Thyroid gland (tissue), 4 donors: ENCODE measurements around the gene MTRF1L.

Experiments used
- CTCF ChIP-seq, 6 experiments: fragments of 200-600 bp in 3 of 6; fragments of 450-650 bp in 3 of 6; sonication (generic) in 3 of 6; IDR thresholded peaks; one replicate each; pipeline ENCODE4 v1.5.1; 2016 to 2019; ENCODE audit warnings: antibody characterized with exemption in 6 of 6, mild to moderate bottlenecking in 2 of 6, inconsistent platforms in 1 of 6, moderate library complexity in 1 of 6
- POLR2A ChIP-seq, 2 donors: fragments of 450-650 bp; IDR thresholded peaks; one replicate each; pipeline ENCODE4 v1.6.1; 2017; ENCODE audit warnings: antibody characterized with exemption in 2 of 2, mild to moderate bottlenecking in 2 of 2, moderate library complexity in 1 of 2

- TF ChIP-seq CTCF (IDR thresholded peaks at IDR 0.05), result no peak
- no peak for TF ChIP-seq POLR2A (IDR thresholded peaks at IDR 0.05)
Observed at GRCh38 chr6:152982904-152983636, 19.4 kb downstream of the MTRF1L start, which contains the start of gene FBXO5.
